Stomach smooth muscle (tissue), 2 donors: Measurements from ENCODE around the gene PACSIN1.
"Not testable (repeated sequence)": the region's sequence is repeated elsewhere in the genome, so short reads cannot be mapped to it uniquely, and the experiment has no call there.

Source experiments
- H3K27ac ChIP-seq: one replicate; pipeline ENCODE4 v1.7.0; 2013; ENCODE audit warnings: mild to moderate bottlenecking, low read length, inconsistent platforms
- H3K27me3 ChIP-seq, 2 donors: one replicate each; pipeline ENCODE4 v1.7.0; 2013; ENCODE audit warnings: low read length in 2 of 2; ENCODE audit not compliant: insufficient read depth in 2 of 2, control insufficient read depth in 1 of 2
- H3K36me3 ChIP-seq, 2 donors: one replicate each; pipeline ENCODE4 v1.7.0; 2013; ENCODE audit warnings: low read length in 2 of 2; ENCODE audit not compliant: control insufficient read depth in 2 of 2, insufficient read depth in 2 of 2
- H3K4me1 ChIP-seq: one replicate; pipeline ENCODE4 v1.7.0; 2013; ENCODE audit warnings: low read length; ENCODE audit not compliant: control insufficient read depth, insufficient read depth
- H3K4me3 ChIP-seq, 2 donors: one replicate each; pipeline ENCODE4 v1.7.0; 2013; ENCODE audit warnings: low read length in 2 of 2
- H3K9ac ChIP-seq, 2 donors: one replicate each; pipeline ENCODE4 v1.7.0; 2013; ENCODE audit warnings: low read length in 2 of 2, mild to moderate bottlenecking in 1 of 2
- H3K9me3 ChIP-seq, 2 donors: one replicate each; pipeline ENCODE4 v1.7.0; 2013; ENCODE audit warnings: low read length in 2 of 2; ENCODE audit not compliant: control insufficient read depth in 2 of 2
- donor health status: healthy.
- donor health status: Pancreatic carcinoma.

Gene PACSIN1

DNA sequence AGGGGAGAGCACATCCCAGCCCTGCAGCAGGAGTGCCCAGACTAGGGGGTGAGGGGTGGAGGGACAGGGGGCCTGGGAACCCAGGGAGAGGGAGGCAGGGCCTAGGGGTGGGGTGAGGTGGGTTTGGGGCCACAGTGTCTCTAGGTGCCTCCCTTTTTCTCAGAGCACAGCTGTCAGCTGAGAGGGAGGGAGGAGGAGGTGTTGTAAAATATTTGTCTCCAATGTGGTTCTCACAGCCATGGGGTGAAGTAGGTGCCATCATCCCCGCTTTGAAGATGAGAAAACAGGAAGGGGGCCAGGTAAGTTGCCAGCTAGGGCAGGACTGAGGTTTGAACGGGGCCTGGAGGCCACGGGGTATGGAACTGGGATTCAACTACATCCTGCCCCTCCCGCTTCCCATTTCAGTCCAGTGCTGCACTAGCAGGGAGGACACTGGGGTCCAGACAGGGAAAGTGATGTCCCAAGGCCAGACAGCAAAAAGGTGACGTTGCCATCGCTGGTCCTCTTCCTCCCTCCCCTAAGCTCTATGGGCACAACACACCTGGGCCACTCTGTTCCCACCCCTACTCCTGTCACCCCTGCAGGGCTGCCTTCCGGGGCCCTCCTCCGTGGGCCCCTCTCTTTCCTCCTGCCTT, 20.3 kb downstream of the PACSIN1 start:
- H3K9ac ChIP-seq, result no peak overlapping the region
- H3K4me3 ChIP-seq, result no peak overlapping the region
- peaks cover 0 to 2% of the 10 kb centered on the region in 2 donors for H3K27me3 ChIP-seq
- H3K4me1 ChIP-seq, result no peaks in the 10 kb centered on the region
- H3K36me3 ChIP-seq, result no peaks in the 10 kb centered on the region
- no peaks in the 10 kb centered on the region for H3K9me3 ChIP-seq
- no peak overlapping the region for H3K27ac ChIP-seq

DNA sequence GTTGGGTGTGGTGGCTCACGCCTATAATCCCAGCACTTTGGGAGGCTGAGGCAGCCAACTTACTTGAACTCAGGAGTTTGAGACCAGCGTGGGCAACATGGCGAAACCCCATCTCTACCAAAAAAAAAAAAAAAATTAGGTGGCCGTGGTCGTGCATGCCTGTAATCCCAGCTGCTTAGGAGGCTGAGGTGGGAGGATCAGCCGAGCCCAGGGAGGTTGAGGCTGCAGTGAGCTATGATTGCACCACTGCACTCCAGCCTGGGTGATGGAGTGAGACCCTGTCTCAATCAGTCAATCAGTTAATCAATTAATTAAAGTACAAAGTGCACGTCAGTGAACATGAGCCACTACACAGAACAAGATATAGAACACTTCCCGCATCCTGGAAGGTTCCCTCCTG, 21.0 kb downstream of the PACSIN1 start:
- not testable (repeated sequence) for H3K36me3 ChIP-seq, H3K27ac ChIP-seq, H3K27me3 ChIP-seq, H3K4me1 ChIP-seq, H3K9me3 ChIP-seq, H3K9ac ChIP-seq, H3K4me3 ChIP-seq

DNA sequence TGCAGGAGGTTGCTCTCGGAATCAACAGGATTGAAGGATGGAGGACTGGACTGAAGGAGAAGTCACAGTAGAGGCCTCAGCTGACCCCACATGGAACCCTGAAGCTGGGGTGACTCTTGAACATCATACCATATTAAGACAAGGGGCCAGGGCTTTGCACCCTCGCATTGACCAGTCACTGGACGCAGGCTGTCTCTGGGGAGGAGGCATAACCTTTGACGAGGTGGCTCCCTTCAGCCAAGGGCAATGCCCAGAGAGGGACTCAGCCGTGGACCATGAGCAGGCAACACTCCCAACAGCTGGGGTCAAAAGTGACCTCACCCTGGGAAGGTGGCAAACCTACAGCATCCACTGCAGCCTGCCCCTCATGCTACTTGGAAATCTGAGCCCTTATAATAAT, 21.7 kb downstream of the PACSIN1 start:
- Histone ChIP-seq H3K4me1 (no peaks in the 10 kb centered on the region), H3K9me3 (no peaks in the 10 kb centered on the region), H3K36me3 (no peaks in the 10 kb centered on the region), H3K27me3 (peaks cover 0 to 2% of the 10 kb centered on the region in 2 donors), H3K9ac (no peak overlapping the region), H3K4me3 (no peak overlapping the region), H3K27ac (no peak overlapping the region)

DNA sequence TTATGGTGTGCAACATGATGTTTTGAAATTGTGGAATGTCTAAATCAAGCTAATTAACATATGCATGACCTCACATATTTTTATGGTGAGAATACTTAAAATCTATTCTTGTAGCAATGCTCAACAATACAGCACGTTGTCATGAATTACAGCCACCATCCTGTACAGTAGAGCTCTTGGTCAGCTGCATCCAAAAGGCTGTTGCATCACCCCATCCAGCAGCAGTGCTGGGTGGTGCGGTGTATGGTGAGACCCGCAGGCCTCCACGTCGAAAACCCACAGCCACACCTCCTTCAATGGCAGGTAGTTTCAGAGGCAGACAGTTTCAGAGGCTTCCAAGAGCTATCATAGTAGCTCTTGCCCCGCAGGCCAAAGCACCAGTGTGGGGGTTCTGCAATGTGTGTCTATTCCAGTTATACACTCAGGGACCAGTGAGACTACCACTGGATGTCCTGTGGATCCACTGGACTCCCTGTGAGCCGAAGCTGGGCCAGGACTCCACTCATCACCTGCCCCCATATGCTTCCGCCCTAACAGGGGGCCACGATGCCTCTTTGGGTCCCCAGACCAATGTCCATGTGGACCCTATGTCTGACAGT, 23.4 kb downstream of the PACSIN1 start:
- Histone ChIP-seq H3K27ac (no peak overlapping the region), H3K27me3 (no peaks in the 10 kb centered on the region), H3K9me3 (no peaks in the 10 kb centered on the region), H3K4me1 (no peaks in the 10 kb centered on the region), H3K4me3 (no peak overlapping the region), H3K36me3 (no peaks in the 10 kb centered on the region), H3K9ac (no peak overlapping the region)

DNA sequence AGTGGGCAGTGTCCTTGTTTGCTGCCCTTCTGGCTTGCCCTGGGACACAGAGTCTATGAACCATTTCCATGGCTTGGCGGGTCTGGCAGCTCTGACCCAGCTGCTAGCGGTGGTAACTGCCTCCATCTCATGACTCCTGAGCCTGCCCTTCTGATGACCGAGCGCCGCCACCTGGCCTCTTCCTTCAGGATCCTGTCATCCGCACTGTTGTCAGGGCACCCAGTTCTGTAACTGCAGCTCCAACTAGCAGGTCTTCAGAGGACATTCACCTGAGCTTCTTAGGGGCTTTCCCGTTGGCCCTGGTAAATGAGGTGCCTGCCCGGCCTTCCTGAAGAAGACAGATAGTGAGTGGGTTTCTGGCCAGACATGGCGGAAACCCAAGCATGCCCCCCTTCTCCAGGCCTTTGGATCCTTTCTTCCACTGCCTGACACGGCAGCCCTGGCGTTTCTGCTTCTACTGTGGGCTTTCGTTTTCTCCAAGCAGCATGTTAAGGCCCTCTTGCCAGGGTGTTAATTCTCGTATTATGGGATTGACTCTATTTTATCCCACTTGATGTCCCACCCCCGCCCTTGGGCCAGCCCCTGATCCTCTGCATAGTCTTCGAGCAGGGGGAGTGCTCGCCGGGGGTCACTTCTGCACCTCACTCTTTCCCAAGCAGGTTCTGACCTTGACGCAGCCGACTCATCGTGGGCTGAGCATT, 24.7 kb downstream of the PACSIN1 start:
- H3K9ac ChIP-seq, result no peak overlapping the region
- no peaks in the 10 kb centered on the region for H3K27me3 ChIP-seq
- no peaks in the 10 kb centered on the region for H3K36me3 ChIP-seq
- no peaks in the 10 kb centered on the region for H3K9me3 ChIP-seq
- peak overlapping the region; percentile 22 to 38 for H3K4me3 ChIP-seq
- no peak overlapping the region for H3K27ac ChIP-seq
- H3K4me1 ChIP-seq, result no peaks in the 10 kb centered on the region

DNA sequence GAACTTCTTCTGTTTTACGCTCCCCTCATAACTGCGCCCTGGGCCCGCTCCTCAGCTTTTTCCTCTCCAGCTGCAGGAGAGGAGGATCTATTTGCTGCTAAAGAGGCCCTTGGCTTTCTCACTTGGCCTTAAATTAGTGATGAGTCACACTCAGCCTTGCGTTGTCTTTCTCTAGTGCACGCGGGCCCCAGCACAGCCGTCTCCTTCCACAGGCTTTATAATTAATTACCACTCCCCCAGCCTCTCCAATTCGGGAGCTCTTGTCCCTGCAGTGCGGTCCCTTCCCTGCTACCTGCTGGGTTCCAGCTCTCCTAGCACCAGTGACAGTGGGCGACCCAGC, 25.2 kb downstream of the PACSIN1 start:
- no peak overlapping the region for H3K9ac ChIP-seq
- no peak overlapping the region for H3K27ac ChIP-seq
- no peaks in the 10 kb centered on the region for H3K9me3 ChIP-seq
- no peaks in the 10 kb centered on the region for H3K27me3 ChIP-seq
- no peaks in the 10 kb centered on the region for H3K4me1 ChIP-seq
- peak overlapping the region; percentile 22 to 38 for H3K4me3 ChIP-seq
- H3K36me3 ChIP-seq, result no peaks in the 10 kb centered on the region

DNA sequence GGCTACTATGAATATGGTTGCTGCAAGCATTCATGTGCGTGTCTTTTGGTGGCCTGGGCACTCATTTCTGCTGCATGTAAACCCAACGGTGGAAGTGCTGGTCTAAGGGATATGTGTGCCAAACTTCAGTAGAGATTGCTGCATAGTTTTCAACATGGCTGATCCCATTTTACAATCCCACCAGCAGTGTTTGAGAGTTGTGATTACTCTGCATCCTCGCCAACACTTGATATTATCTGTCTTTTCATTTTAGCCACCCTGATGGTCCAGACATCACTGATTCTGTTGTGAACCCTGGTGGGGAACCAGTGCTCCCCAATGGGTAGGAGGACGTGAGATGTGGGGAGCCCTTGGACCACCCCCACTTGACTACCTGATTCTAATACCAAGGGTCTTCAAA, 27.5 kb downstream of the PACSIN1 start:
- Histone ChIP-seq H3K36me3 (no peaks in the 10 kb centered on the region), H3K27ac (no peak overlapping the region), H3K9ac (no peak overlapping the region), H3K9me3 (no peaks in the 10 kb centered on the region), H3K4me1 (no peaks in the 10 kb centered on the region), H3K4me3 (no peak overlapping the region), H3K27me3 (peaks cover 0 to 2% of the 10 kb centered on the region in 2 donors)

DNA sequence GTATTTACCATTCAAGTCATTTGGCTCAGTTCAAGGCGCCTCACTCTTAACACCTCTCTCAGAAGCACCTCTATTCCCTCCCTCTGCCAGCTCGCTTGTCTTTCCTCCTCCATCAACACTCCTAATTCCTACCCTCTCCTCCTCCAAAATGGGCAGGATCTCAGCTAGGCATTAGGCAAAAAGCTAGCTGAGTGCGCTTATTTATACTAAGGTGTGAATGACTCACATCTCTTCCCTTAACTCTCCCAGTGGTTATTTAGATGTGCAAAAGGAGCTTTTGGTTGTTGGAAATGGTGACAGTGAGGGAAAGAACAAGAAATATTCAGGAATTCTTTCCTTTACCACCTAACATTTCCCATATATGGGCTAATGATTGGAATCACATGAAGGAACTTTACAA, 29.1 kb downstream of the PACSIN1 start:
- no peaks in the 10 kb centered on the region for H3K36me3 ChIP-seq
- peaks cover 0 to 2% of the 10 kb centered on the region in 2 donors for H3K27me3 ChIP-seq
- no peaks in the 10 kb centered on the region for H3K4me1 ChIP-seq
- H3K4me3 ChIP-seq, result no peak overlapping the region
- no peak overlapping the region for H3K9ac ChIP-seq
- H3K9me3 ChIP-seq, result no peaks in the 10 kb centered on the region
- H3K27ac ChIP-seq, result no peak overlapping the region

DNA sequence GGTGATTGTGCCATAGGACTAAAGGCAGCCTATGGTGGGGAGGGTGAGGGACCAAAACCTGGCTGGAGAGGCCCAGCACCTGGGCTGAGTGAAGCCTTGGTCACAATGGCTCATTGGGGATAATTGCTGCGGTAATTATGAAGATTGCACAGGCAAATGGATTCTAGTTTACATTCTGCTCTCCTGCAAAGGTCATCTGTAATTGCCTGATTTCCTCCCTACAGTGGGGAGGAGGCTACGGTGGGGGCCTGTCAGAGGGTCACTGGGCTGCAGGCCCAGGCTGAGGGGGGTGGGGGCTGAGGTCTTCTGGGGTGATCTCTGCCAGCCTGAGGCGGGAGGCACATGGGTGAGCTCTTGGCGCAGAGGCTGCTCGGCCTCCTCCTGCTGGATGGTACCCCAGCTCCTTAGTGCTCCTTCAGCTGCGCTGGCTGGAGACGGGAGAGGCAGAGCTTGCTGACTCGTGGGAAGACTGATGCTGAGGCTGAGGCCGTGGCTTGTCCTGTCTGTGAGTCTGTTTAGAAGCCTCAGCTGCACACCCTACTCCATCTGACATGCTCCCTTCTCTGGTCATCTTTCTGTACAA, 30.3 kb downstream of the PACSIN1 start:
- no peak overlapping the region for H3K9ac ChIP-seq
- H3K4me3 ChIP-seq, result no peak overlapping the region
- H3K4me1 ChIP-seq, result no peaks in the 10 kb centered on the region
- H3K27ac ChIP-seq, result no peak overlapping the region
- no peaks in the 10 kb centered on the region for H3K36me3 ChIP-seq
- peaks cover 0 to 2% of the 10 kb centered on the region in 2 donors for H3K27me3 ChIP-seq
- peaks cover 5 to 8% of the 10 kb centered on the region in 2 donors for H3K9me3 ChIP-seq

DNA sequence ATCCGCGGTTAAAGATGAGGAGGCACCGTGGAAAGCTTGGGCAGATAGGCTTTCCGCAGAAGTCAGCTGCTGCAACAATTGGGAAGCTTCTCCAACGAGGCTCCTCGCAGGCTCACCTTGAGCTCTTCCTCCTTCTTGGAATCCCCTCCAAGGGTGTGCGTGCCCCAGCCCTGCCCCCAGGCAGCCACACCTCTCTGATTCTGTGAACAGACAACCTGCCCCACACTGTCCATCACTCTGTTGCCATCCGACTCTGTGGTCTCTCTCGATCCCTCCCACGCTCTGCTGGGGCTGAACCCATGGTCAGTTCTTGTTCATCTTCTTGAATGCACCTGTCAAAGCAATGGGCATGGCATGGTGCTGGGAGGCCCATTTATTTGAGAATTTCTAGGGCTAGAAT, 31.5 kb downstream of the PACSIN1 start:
- Histone ChIP-seq H3K27ac (no peak overlapping the region), H3K9me3 (peaks cover 5 to 11% of the 10 kb centered on the region in 2 donors), H3K36me3 (no peaks in the 10 kb centered on the region), H3K9ac (no peak overlapping the region), H3K4me1 (no peaks in the 10 kb centered on the region), H3K4me3 (no peak overlapping the region), H3K27me3 (peaks cover 0 to 2% of the 10 kb centered on the region in 2 donors)

DNA sequence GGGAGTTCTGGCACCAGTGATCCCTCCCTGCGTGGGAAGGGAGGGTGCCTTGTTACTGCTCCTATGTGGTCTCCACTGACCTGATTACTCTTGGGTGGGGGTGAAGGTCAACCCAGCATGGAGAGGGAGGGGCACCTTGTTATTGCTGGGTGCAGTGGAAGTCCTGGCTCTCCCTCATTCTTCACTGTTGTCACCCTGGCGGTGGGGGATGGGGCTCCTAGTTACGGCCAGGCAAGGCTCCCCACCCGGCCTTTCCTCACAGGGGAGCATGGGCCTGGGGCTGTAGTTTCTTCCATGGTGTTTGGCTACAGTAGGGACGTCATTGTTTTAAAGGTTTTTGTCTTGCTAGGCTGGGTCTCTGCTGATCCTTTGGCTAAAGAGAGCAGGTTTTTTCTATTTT, 40.8 kb downstream of the PACSIN1 start:
- H3K36me3 ChIP-seq, result no peaks in the 10 kb centered on the region
- no peak overlapping the region for H3K4me3 ChIP-seq
- no peaks in the 10 kb centered on the region for H3K4me1 ChIP-seq
- peaks cover 3 to 6% of the 10 kb centered on the region in 2 donors for H3K9me3 ChIP-seq
- H3K27ac ChIP-seq, result no peak overlapping the region
- no peak overlapping the region for H3K9ac ChIP-seq
- peaks cover 0 to 2% of the 10 kb centered on the region in 2 donors for H3K27me3 ChIP-seq
